ENCODE measurements around the gene SH3PXD2A. TPM values are rescaled to one million over a fixed set of nuclear protein-coding genes. Genes with fewer than 3 reads are reported as not detected.

Gene SH3PXD2A
- total and polyA plus RNA-seq, 2 of the 4 experiments (the other 2 are of a cell fraction) = 6.3 to 23.0 TPM

GRCh38 chr10:103715430-103715829 is 139.9 kb downstream of the SH3PXD2A start:
- intact Hi-C loops (cut with micrococcal nuclease) = loop anchor here (5.0 kb wide), 1 partner anchor 62 kb away; no protein-coding TSS in a partner anchor
- POLR2A ChIA-PET (ENCODE audit: unreplicated experiment) = no interaction called here
- Histone ChIP-seq H2BK20ac (ENCODE audit: low read depth, low read length) (peak overlapping the region; percentile 5; the same call in 1 of the 2 replicates), H3K4me3 (ENCODE audit: insufficient read depth, low read depth, low read length) (no peak overlapping the region), H2AK9ac (replicated peaks; ENCODE audit: low read depth, low read length, poor library complexity) (peak overlapping the region; percentile 82), H3K4me2 (ENCODE audit: low read depth, low read length) (no peak overlapping the region), H3K18ac (ENCODE audit: low read depth, low read length) (peak overlapping the region; percentile 27; the same call in 1 of the 2 replicates), H4K91ac (ENCODE audit: insufficient read depth, low read depth, low read length) (peak overlapping the region; percentile 71), H3K79me1 (ENCODE audit: low read depth in 1 of 2, low read length in 2 of 2) (peaks cover 0 to 11% of the 10 kb centered on the region in 2 experiments; a peak in 1 of 4 replicates), H4K8ac (ENCODE audit: low read depth in 2 of 2, low read length in 2 of 2) (peak overlapping the region in 1 of 2 experiments; percentile 53; a peak in 2 of 4 replicates), H3K27ac (ENCODE audit: insufficient read depth, low read length) (peak overlapping the region; percentile 25), H3K23ac (ENCODE audit: low read depth, low read length) (no peak overlapping the region), H3K4ac (ENCODE audit: low read depth, low read length) (peak overlapping the region; percentile 47), H4K5ac (ENCODE audit: low read depth, low read length) (peak overlapping the region; percentile 23; the same call in 1 of the 2 replicates), H2BK5ac (ENCODE audit: low read depth, low read length, poor library complexity, severe bottlenecking) (peak overlapping the region; percentile 52), H3K14ac (replicated peaks; ENCODE audit: low read depth, low read length) (peak overlapping the region; percentile 41), H3K36me3 (ENCODE audit: control insufficient read depth, insufficient read depth, low read length) (no peaks in the 10 kb centered on the region), H3K56ac (ENCODE audit: extremely low read depth, insufficient read depth, low read length) (no peak overlapping the region), H2AK5ac (ENCODE audit: low read depth, low read length) (peak overlapping the region; percentile 91), H2BK15ac (ENCODE audit: low read depth, low read length) (peak overlapping the region; percentile 33; the same call in 1 of the 3 replicates), H3K27me3 (ENCODE audit: control insufficient read depth, insufficient read depth, low read length) (no peaks in the 10 kb centered on the region), H3K9me1 (ENCODE audit: insufficient read depth, low read length) (peaks cover 12% of the 10 kb centered on the region; the same call in 1 of the 2 replicates), H3K4me1 (ENCODE audit: control insufficient read depth, insufficient read depth, low read length) (peaks cover 16% of the 10 kb centered on the region), H3K9me3 (ENCODE audit: control insufficient read depth, insufficient read depth, low read length) (no peaks in the 10 kb centered on the region), H2BK120ac (ENCODE audit: low read depth, low read length) (peak overlapping the region; percentile 50), H2AFZ (replicated peaks; ENCODE audit: low read length, poor library complexity) (peak overlapping the region; percentile 78), H3K9ac (ENCODE audit: low read depth, low read length) (0 out of 2 replicates have a peak overlapping the region, but pooled peaks have one; percentile 20), H4K20me1 (ENCODE audit: insufficient read depth, low read length) (peaks cover 4% of the 10 kb centered on the region; the same call in 1 of the 2 replicates)
- CTCF ChIA-PET = interaction anchor here (1.0 kb wide), 1 partner anchor 139 kb away, joined by 3 read pairs; no protein-coding TSS in a partner anchor
- DNase-seq = peak; percentile 95
- peak; percentile 86 for ATAC-seq (ENCODE audit: low read depth)
- in situ Hi-C loops (cut with MboI; ENCODE audit: low sequenced_read_pairs) = loop anchor here (5.0 to 25.0 kb wide), 3 partner anchors 142 to 497 kb away; partner anchors contain the start of gene SH3PXD2A
- dilution Hi-C loops (cut with HindIII; ENCODE audit: low sequenced_read_pairs, unreplicated experiment) = loop anchor here (25.0 kb wide), 1 partner anchor 147 kb away; the partner anchor contains the start of gene SH3PXD2A
- no TSS peak for BruUV-seq (replicated peaks)
- no CpG with 5 or more reads among the region's 8 CpGs for WGBS, 2 experiments (ENCODE audit: extremely low coverage in 2 of 2, insufficient read length in 1 of 2)
- no peak for TF ChIP-seq USF2 (IDR thresholded peaks at IDR 0.05; ENCODE audit: low read depth, low read length)
- no peak for TF ChIP-seq MAFK (IDR thresholded peaks at IDR 0.05; ENCODE audit: low read depth, low read length)
- TF ChIP-seq MAZ (IDR thresholded peaks at IDR 0.05; ENCODE audit: borderline replicate concordance, low read depth, low read length) = peak; percentile 22; the same call in 1 of the 2 replicates
- TF ChIP-seq ELK1 (IDR thresholded peaks at IDR 0.05; ENCODE audit: borderline replicate concordance, low read depth, low read length) = no peak
- TF ChIP-seq BHLHE40 (IDR thresholded peaks at IDR 0.05; ENCODE audit: low read depth, low read length) = peak; percentile 54; the same call in 1 of the 2 replicates
- no peak for TF ChIP-seq RCOR1 (IDR thresholded peaks at IDR 0.05; ENCODE audit: insufficient replicate concordance, low read length)
- no peak for TF ChIP-seq RFX5 (IDR thresholded peaks at IDR 0.05; ENCODE audit: low read depth, low read length)
- no peak for TF ChIP-seq CEBPB (IDR thresholded peaks at IDR 0.05; ENCODE audit: low read depth, low read length)
- peak; percentile 55 for TF ChIP-seq RAD21 (IDR thresholded peaks at IDR 0.05; ENCODE audit: low read length)
- no peak for TF ChIP-seq CTCF (conservative IDR thresholded peaks at IDR 0.05; ENCODE audit: low read depth, low read length)
- no peak for TF ChIP-seq POLR2A (IDR thresholded peaks at IDR 0.05; ENCODE audit: low read depth, low read length)
- no peak for TF ChIP-seq CHD1 (IDR thresholded peaks at IDR 0.05; ENCODE audit: low read depth, low read length)
- peak; percentile 37; the same call in 1 of the 2 replicates for TF ChIP-seq SMC3 (IDR thresholded peaks at IDR 0.05; ENCODE audit: low read depth, low read length)
- TF ChIP-seq NFE2L2 (IDR thresholded peaks at IDR 0.05; ENCODE audit: low read depth, low read length) = no peak
- TF ChIP-seq FOS (IDR thresholded peaks at IDR 0.05; ENCODE audit: low read depth, low read length) = peak; percentile 83
